Left ventricle myocardium inferior (tissue), 1 donor: ENCODE data around the gene ANAPC15. TPM values are rescaled to one million over a fixed set of nuclear protein-coding genes. Genes with fewer than 3 reads are reported as not detected.

Experiments used
- DNase-seq: peaks from one replicate; pipeline ENCODE4 v3.0.0-alpha.2; 2020
- H3K27ac ChIP-seq: fragments of 200-600 bp; replicated peaks from 2 replicates; pipeline ENCODE4 v1.8.0; 2021
- H3K27me3 ChIP-seq: fragments of 200-600 bp; 2 replicates; pipeline ENCODE4 v1.8.0; 2021; ENCODE audit warnings: low read depth
- H3K36me3 ChIP-seq: fragments of 200-600 bp; 2 replicates; pipeline ENCODE4 v1.8.0; 2021
- H3K4me1 ChIP-seq: fragments of 200-600 bp; 2 replicates; pipeline ENCODE4 v1.8.0; 2021
- H3K4me3 ChIP-seq: fragments of 200-600 bp; 2 replicates; pipeline ENCODE4 v1.8.0; 2021; ENCODE audit warnings: mild to moderate bottlenecking, moderate library complexity
- H3K9me3 ChIP-seq: fragments of 200-600 bp; replicated peaks from 2 replicates; pipeline ENCODE4 v1.8.0; 2021
- CTCF ChIP-seq: fragments of 200-600 bp; IDR thresholded peaks from 2 replicates; pipeline ENCODE4 v1.8.0; 2021; ENCODE audit warnings: antibody characterized with exemption, mild to moderate bottlenecking, borderline replicate concordance
- intact Hi-C: fragments of 100-400 bp; cut with micrococcal nuclease; formaldehyde crosslinking; loops from one replicate; pipeline ENCODE4 v1.11.0; 2022
- total RNA-seq: library from RNA; stranded (reverse); fragmentation: NEBNext Ultra II Directional; extraction: Animal tissue kit (Norgen Biotek cat#: 25700); gene quantifications from one replicate; pipeline ENCODE4 v1.2.1, GENCODE V29; 2021
- donor health status: DM: no; HTN: yes; CAD: no; lungs with severe emphysema.

ANAPC15 gene
- total RNA-seq, 1 donor from 2014 or later, result 43.9 TPM

GRCh38 chr11:72079819-72080325 lies 32.6 kb downstream of the ANAPC15 start:
- peak overlapping the region; percentile 87 for H3K27ac ChIP-seq
- no peaks in the 10 kb centered on the region for H3K9me3 ChIP-seq
- peaks cover 22% of the 10 kb centered on the region for H3K4me1 ChIP-seq
- no peak for DNase-seq
- peak overlapping the region; percentile 79 for H3K4me3 ChIP-seq
- TF ChIP-seq CTCF, result no peak
- no peaks in the 10 kb centered on the region for H3K27me3 ChIP-seq
- H3K36me3 ChIP-seq, result peaks cover 7% of the 10 kb centered on the region
- intact Hi-C loops, result no loop called here

GRCh38 chr11:72078477-72078876 lies 34.0 kb downstream of the ANAPC15 start:
- intact Hi-C loops, result no loop called here
- Histone ChIP-seq H3K27ac (no peak overlapping the region), H3K9me3 (no peaks in the 10 kb centered on the region), H3K36me3 (peaks cover 7% of the 10 kb centered on the region), H3K4me1 (peaks cover 22% of the 10 kb centered on the region), H3K4me3 (no peak overlapping the region), H3K27me3 (no peaks in the 10 kb centered on the region)
- DNase-seq, result no peak
- TF ChIP-seq CTCF, result no peak

- no peak overlapping the region for H3K27ac ChIP-seq
- H3K9me3 ChIP-seq, result no peaks in the 10 kb centered on the region
- H3K27me3 ChIP-seq, result no peaks in the 10 kb centered on the region
- peaks cover 25% of the 10 kb centered on the region for H3K4me1 ChIP-seq
- intact Hi-C loops, result no loop called here
- DNase-seq, result no peak
- H3K36me3 ChIP-seq, result peaks cover 7% of the 10 kb centered on the region
- TF ChIP-seq CTCF, result no peak
- no peak overlapping the region for H3K4me3 ChIP-seq
Measured at GRCh38 chr11:72075756-72076155, 36.7 kb downstream of the ANAPC15 start.

- no peak for DNase-seq
- peaks cover 7% of the 10 kb centered on the region for H3K36me3 ChIP-seq
- peaks cover 32% of the 10 kb centered on the region for H3K4me1 ChIP-seq
- H3K27ac ChIP-seq, result no peak overlapping the region
- H3K27me3 ChIP-seq, result no peaks in the 10 kb centered on the region
- TF ChIP-seq CTCF, result no peak
- intact Hi-C loops, result no loop called here
- H3K4me3 ChIP-seq, result no peak overlapping the region
- H3K9me3 ChIP-seq, result no peaks in the 10 kb centered on the region
Measured at GRCh38 chr11:72075109-72075508, 37.4 kb downstream of the ANAPC15 start.

GRCh38 chr11:72072348-72072747 lies 40.1 kb downstream of the ANAPC15 start:
- TF ChIP-seq CTCF, result no peak
- intact Hi-C loops, result no loop called here
- H3K27ac ChIP-seq, result no peak overlapping the region
- H3K27me3 ChIP-seq, result no peaks in the 10 kb centered on the region
- DNase-seq, result no peak
- H3K4me3 ChIP-seq, result no peak overlapping the region
- no peaks in the 10 kb centered on the region for H3K9me3 ChIP-seq
- H3K4me1 ChIP-seq, result peaks cover 44% of the 10 kb centered on the region
- H3K36me3 ChIP-seq, result peaks cover 7% of the 10 kb centered on the region
